Eye (tissue), 1 donor: ENCODE results near the gene IFT81.
"Not testable (repeated sequence)": the region's sequence is repeated elsewhere in the genome, so short reads cannot be mapped to it uniquely, and the experiment has no call there.

Experiments used
- DNase-seq: peaks from one replicate; pipeline ENCODE4 v3.0.0-alpha.2; 2015

IFT81 gene

GRCh38 chr12:110108309-110109036 is 15.7 kb upstream of the IFT81 start:
- no peak for DNase-seq

- DNase-seq: peak; percentile 74
Observed at GRCh38 chr12:110109037-110109836, 14.9 kb upstream of the IFT81 start.

GRCh38 chr12:110109837-110110535 is 14.2 kb upstream of the IFT81 start:
- DNase-seq: no peak

GRCh38 chr12:110111476-110112334 is 12.5 kb upstream of the IFT81 start:
- no peak for DNase-seq

DNA sequence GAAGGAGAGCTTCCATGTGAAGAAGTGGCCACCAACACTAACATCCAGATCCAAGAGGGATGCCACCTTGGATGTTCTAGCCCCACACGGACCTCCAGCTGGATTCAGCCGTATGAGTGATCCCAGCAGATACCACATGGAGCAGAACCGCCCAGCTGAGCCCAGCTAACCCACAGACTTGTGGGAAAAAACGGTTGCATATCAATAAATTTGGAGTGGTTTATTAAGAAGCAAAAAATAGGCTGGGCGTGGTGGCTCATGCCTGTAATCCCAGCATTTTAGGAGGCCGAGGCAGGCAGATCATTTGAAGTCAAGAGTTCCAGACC is 11.9 kb upstream of the IFT81 start:
- no peak for DNase-seq

GRCh38 chr12:110114528-110114937 is 9.6 kb upstream of the IFT81 start:
- no peak for DNase-seq

GRCh38 chr12:110115675-110116074 is 8.5 kb upstream of the IFT81 start:
- no peak for DNase-seq

- DNase-seq: no peak
Observed at GRCh38 chr12:110116623-110117022, 7.5 kb upstream of the IFT81 start.

GRCh38 chr12:110117210-110117609 is 6.9 kb upstream of the IFT81 start:
- not testable (repeated sequence) for DNase-seq

- no peak for DNase-seq
Observed at GRCh38 chr12:110117956-110118685, 6.0 kb upstream of the IFT81 start.

GRCh38 chr12:110122929-110123328 is 1.2 kb upstream of the IFT81 start:
- no peak for DNase-seq

DNA sequence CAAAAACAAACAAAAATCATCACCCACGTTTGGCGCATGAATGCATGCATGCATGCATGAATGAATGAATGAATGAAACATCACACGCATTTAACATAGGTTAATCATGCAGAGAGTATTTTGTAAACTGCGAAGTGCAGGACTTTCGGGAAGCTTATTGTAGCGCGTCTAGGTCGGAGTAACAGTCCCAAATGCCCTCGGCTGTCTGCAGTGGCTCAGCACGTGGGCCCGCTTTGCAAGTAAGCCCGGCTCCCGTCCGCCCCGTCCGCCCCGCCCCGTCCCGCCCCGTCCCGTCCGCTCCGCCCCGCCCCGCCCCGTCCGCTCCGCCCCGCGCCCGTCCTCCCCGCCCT is 263 bp upstream of the IFT81 start:
- no peak for DNase-seq

GRCh38 chr12:110126557-110126956 is 2.4 kb downstream of the IFT81 start:
- DNase-seq: no peak

GRCh38 chr12:110134691-110135411 is 10.7 kb downstream of the IFT81 start:
- DNase-seq: no peak

DNA sequence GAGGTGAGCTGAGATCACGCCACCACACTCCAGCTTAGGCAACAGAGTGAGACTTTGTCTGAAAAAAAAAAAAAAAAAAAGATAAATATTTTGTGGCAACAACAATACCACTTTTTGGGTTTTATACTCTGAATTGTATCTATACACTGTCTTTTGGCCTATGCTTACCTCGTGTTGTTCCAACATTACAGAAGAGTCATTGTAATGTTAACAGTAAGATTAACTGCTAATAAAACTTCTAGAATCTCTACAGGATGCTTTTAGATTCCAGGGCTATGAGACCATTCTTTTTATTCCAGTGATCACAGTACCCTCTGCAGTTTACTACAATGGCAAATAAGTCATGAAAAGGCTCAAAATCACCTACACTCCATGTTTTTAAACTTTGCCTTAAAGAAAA is 11.6 kb downstream of the IFT81 start:
- DNase-seq: no peak

DNA sequence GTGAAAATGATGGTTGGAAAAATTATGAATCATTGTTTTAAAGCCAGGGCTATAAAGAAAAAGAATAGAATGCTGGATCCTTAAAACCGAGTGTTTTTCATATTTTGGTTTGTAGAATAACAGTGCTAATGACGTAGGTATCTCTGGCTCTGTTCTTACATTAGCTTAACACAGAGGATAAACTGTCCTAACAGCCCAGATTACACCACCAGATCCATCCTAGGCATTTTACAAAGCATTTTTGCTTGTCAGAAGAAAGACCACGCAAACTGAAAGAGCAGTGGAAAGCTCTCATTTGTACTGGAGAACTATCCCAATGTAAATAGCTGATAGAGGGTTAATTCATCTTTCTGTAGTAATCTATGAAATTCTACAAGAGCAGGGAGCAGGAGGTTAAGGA is 13.6 kb downstream of the IFT81 start:
- no peak for DNase-seq

DNA sequence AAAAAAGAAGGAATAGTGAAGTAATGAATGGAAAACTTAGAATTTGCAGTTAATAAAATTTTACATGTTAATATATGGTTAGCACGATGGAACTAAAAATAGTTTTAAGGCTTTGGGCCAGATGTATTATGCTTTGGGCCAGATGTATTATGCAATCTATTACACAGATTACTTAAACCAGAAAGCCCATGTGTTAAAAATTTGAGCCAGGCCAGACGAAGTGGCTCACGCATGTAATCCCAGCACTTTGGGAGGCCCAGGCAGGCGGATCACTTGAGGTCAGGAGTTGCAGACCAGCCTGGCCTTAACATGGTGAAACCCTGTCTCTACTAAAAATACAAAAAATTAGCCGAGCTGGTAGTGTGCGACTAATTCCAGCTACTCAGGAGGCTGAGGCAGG is 17.2 kb downstream of the IFT81 start:
- peak; percentile 19 for DNase-seq

- no peak for DNase-seq
Observed at GRCh38 chr12:110146986-110147385, 22.8 kb downstream of the IFT81 start.

GRCh38 chr12:110149086-110149660 is 25.0 kb downstream of the IFT81 start:
- no peak for DNase-seq

GRCh38 chr12:110156766-110157165 is 32.6 kb downstream of the IFT81 start:
- no peak for DNase-seq

DNA sequence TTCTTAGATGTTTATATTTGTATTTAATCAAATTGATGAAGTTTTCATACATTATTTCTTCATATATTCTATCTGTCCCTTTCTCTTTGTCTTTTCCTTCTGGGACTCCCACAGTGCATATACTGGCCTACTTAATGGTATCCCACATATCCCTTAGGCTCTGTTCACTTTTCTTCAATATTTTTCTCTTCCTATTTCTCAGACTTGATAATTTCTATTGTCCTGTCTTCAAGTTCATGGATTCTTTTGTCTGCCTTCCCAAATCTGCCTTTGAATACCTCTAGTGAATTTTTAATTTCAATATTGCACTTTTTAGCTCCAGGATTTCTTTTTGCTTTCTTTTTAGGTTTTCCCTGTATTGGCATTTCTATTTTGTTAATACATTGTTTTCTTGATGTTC is 33.4 kb downstream of the IFT81 start:
- DNase-seq: peak; percentile 16
